Measurements from ENCODE around the gene GFM1.

DNA sequence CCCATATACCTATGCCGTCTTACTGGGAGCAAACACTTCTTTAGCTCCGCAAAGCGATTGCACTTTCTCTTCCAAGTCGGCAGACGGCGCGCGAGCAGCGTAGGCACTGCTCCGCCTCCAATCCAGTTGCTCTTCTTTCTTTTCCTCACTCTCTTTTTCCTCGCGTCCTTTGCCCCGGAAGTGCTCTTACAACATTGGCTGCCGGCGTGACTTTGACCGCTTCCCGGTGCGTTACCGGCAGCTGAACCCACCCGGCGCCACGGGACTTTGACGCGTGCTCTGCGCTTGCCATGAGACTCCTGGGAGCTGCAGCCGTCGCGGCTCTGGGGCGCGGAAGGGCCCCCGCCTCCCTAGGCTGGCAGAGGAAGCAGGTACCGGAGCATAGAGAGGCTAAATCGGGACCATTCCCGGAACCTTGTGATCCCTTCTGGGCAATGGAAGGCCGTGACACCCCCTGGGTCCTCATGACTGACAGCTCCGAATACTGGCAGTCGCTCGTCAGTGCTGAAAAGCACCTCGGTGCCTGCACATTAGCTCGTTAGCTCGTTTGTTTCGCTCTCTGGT lies at the start of gene GFM1:
- TF ChIP-seq POLR2AphosphoS5 (IDR thresholded peaks at IDR 0.05; ENCODE audit: borderline replicate concordance, low read depth, low read length) (peak; percentile 89), EZH2 (IDR thresholded peaks at IDR 0.05) (no peak)

Data from SK-N-MC (cell line).